Aorta (tissue), 5 donors: ENCODE results near the gene RCAN1. TPM values are rescaled to one million over a fixed set of nuclear protein-coding genes. Genes with fewer than 3 reads are reported as not detected.
A peak's percentile ranks its signal among the peaks of the same experiment; 100 is the strongest.

Experiments used
- ATAC-seq: fragments of 200-7000 bp; cut with Tn5 transposase; one replicate; pipeline ENCODE4 v1.9.1; 2022; ENCODE audit warnings: moderate library complexity; ENCODE audit not compliant: low FRiP score
- DNase-seq, 2 donors: peaks; one replicate each; pipeline ENCODE4 v3.0.0-alpha.2; 2020
- H3K27ac ChIP-seq, 2 donors: one replicate each; pipeline ENCODE4 v1.5.1; 2013; ENCODE audit warnings: low read length in 2 of 2, mild to moderate bottlenecking in 2 of 2, moderate library complexity in 2 of 2, control low read depth in 1 of 2, inconsistent platforms in 1 of 2, low read depth in 1 of 2
- H3K27me3 ChIP-seq, 2 donors: one replicate each; pipeline ENCODE4 v1.6.1; 2013; ENCODE audit warnings: control low read depth in 1 of 2, low read length in 1 of 2, mild to moderate bottlenecking in 1 of 2, moderate library complexity in 1 of 2; ENCODE audit not compliant: insufficient read depth in 2 of 2, control insufficient read depth in 1 of 2
- H3K36me3 ChIP-seq, 2 donors: one replicate each; pipeline ENCODE4 v1.6.1; 2013; ENCODE audit warnings: control low read depth in 1 of 2, low read length in 1 of 2, mild to moderate bottlenecking in 1 of 2; ENCODE audit not compliant: insufficient read depth in 2 of 2, control insufficient read depth in 1 of 2
- H3K4me1 ChIP-seq, 2 donors: one replicate each; pipeline ENCODE4 v1.6.1; 2013; ENCODE audit warnings: low read length in 2 of 2, control low read depth in 1 of 2, mild to moderate bottlenecking in 1 of 2, moderate library complexity in 1 of 2; ENCODE audit not compliant: insufficient read depth in 2 of 2, control insufficient read depth in 1 of 2
- H3K4me3 ChIP-seq, 2 donors: one replicate each; pipeline ENCODE4 v1.5.1; 2013; ENCODE audit warnings: low read length in 2 of 2, control low read depth in 1 of 2, mild to moderate bottlenecking in 1 of 2
- H3K9me3 ChIP-seq: one replicate; pipeline ENCODE4 v1.6.1; 2013; ENCODE audit warnings: mild to moderate bottlenecking, low read length; ENCODE audit not compliant: control insufficient read depth
- WGBS, 2 donors: extraction: QIAGEN DNeasy Blood & Tissue Kit; methylation state at CpG; one replicate each; pipeline ENCODE4 v1.1.7; 2013; 5-methylcytosine and 5-hydroxymethylcytosine counted together
- intact Hi-C, 2 donors: fragments of 100-400 bp; cut with DNase I; formaldehyde crosslinking; loops; one replicate each; pipeline versions ENCODE4 v1.14.2 to v1.15.0; 2022
- polyA plus RNA-seq, 2 donors: library from polyadenylated mRNA; stranded (reverse); fragments of 200-250 nt; gene quantifications; one replicate each; pipeline ENCODE4 v1.2.3, GENCODE V29; 2013
- total RNA-seq, 2 donors: library from RNA; stranded (reverse); fragmentation: NEBNext Ultra II Directional; extraction: Animal tissue kit (Norgen Biotek cat#: 25700); gene quantifications; one replicate each; pipeline ENCODE4 v1.2.1, GENCODE V29; 2021
- donor health status: healthy with polysubstance abuse.
- donor health status: Bipolar disorder and iron deficiency.
- donor health status: DM: no; HTN: no; CAD: no.
- donor health status: DM: no; HTN: no; CAD: no.
- donor health status: DM: yes; HTN: yes; CAD: no.

RCAN1 gene
- total and polyA plus RNA-seq, 4 donors = 24.4 to 99.9 (median 40.5) TPM

- intact Hi-C loops = no loop called here
- H3K27me3 ChIP-seq = no peaks in the 10 kb centered on the region
- no peak overlapping the region for H3K4me3 ChIP-seq
- no peak for DNase-seq
- no peak overlapping the region for H3K27ac ChIP-seq
- ATAC-seq = no peak
- 98 to 100% methylated on average over 2 of the region's 2 CpGs for WGBS, 2 donors
- H3K9me3 ChIP-seq = no peaks in the 10 kb centered on the region
- H3K36me3 ChIP-seq = no peaks in the 10 kb centered on the region
- no peaks in the 10 kb centered on the region for H3K4me1 ChIP-seq
These were observed 64.6 kb downstream of the RCAN1 start for GRCh38 chr21:34550182-34550799.

- intact Hi-C loops = loop anchor here in 1 of 2 donors (5.0 kb wide), 1 partner anchor 33 kb away; no protein-coding TSS in a partner anchor
- Histone ChIP-seq H3K4me1 (no peaks in the 10 kb centered on the region), H3K27me3 (no peaks in the 10 kb centered on the region), H3K9me3 (no peaks in the 10 kb centered on the region), H3K4me3 (no peak overlapping the region), H3K27ac (no peak overlapping the region), H3K36me3 (no peaks in the 10 kb centered on the region)
- ATAC-seq (no peak), DNase-seq (no peak)
- 88% methylated on average over 11 of the region's 11 CpGs for WGBS, 2 donors
These were observed 66.0 kb downstream of the RCAN1 start for GRCh38 chr21:34548781-34549376.

- Histone ChIP-seq H3K36me3 (no peaks in the 10 kb centered on the region), H3K4me3 (no peak overlapping the region), H3K27ac (no peak overlapping the region), H3K27me3 (no peaks in the 10 kb centered on the region), H3K9me3 (no peaks in the 10 kb centered on the region), H3K4me1 (no peaks in the 10 kb centered on the region)
- 94 to 96% methylated on average over 6 of the region's 6 CpGs for WGBS, 2 donors
- DNase-seq = no peak
- ATAC-seq = no peak
- intact Hi-C loops = loop anchor here in 1 of 2 donors (5.0 kb wide), 1 partner anchor 36 kb away; no protein-coding TSS in a partner anchor
These were observed 68.4 kb downstream of the RCAN1 start for GRCh38 chr21:34546542-34546941.

- Histone ChIP-seq H3K4me1 (no peaks in the 10 kb centered on the region), H3K27me3 (no peaks in the 10 kb centered on the region), H3K4me3 (no peak overlapping the region), H3K27ac (peak overlapping the region; percentile 8 to 96), H3K9me3 (no peaks in the 10 kb centered on the region), H3K36me3 (no peaks in the 10 kb centered on the region)
- peak; percentile 69 for ATAC-seq
- intact Hi-C loops = loop anchor here in 1 of 2 donors (5.0 kb wide), 1 partner anchor 37 kb away; no protein-coding TSS in a partner anchor
- 34 to 38% methylated on average over 10 of the region's 10 CpGs for WGBS, 2 donors
- no peak for DNase-seq
These were observed 69.6 kb downstream of the RCAN1 start for GRCh38 chr21:34545079-34545884.

- DNase-seq = peak in 1 of 2 donors; percentile 64
- 89% methylated on average over 7 of the region's 7 CpGs for WGBS, 2 donors
- peak overlapping the region in 1 of 2 donors; percentile 60 for H3K27ac ChIP-seq
These were observed 70.8 kb downstream of the RCAN1 start for GRCh38 chr21:34544032-34544496.

DNA sequence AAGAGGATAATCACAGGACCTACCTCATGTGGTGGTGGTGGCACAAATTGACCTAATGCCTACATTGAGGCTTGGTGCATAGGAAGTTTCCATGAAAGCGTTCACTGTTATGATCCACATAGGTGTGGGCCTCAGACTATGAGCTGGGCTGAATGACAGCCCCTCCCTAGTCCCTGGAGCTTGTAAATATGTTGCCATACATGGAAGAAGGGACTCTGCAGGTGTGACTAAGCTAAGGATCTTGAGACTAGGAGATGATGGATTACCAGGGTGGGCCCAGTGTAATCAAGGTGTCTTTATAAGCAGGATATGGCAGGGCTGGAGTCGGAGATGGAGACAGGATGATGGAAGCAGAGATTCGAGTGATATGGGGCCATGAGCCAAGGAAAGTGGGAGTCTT is 71.9 kb downstream of the RCAN1 start:
- intact Hi-C loops = no loop called here
- 94 to 97% methylated on average over 3 of the region's 3 CpGs for WGBS, 2 donors
- no peaks in the 10 kb centered on the region for H3K9me3 ChIP-seq
- no peak overlapping the region for H3K27ac ChIP-seq
- H3K36me3 ChIP-seq = no peaks in the 10 kb centered on the region
- H3K27me3 ChIP-seq = no peaks in the 10 kb centered on the region
- no peaks in the 10 kb centered on the region for H3K4me1 ChIP-seq
- DNase-seq = no peak
- ATAC-seq = no peak
- no peak overlapping the region for H3K4me3 ChIP-seq

More at GRCh38 chr21:34544032-34544496, 70.8 kb downstream of the RCAN1 start:
- Histone ChIP-seq H3K9me3 (no peaks in the 10 kb centered on the region), H3K4me3 (no peak overlapping the region), H3K4me1 (no peaks in the 10 kb centered on the region), H3K27me3 (no peaks in the 10 kb centered on the region), H3K36me3 (no peaks in the 10 kb centered on the region)
- intact Hi-C loops = no loop called here
- ATAC-seq = peak; percentile 50

DNA sequence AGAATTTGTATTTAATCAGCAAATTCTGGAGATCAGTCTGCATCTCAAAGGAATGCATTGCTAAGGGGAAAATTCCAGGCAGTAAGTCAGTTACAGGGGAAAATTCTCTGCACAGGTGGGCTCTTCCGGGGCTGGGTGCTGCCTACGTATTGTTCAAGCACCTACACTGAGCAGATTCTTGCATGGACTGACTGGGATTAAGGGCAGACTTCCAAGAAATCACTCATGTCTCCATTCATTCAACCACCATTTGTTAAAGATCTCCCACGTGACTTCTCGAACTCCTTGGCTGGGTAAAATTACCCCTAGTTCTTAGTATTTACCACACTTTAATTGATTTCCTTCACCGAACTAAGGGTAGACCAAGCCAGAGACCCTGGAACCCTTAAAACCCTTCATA is 74.7 kb downstream of the RCAN1 start:
- intact Hi-C loops = no loop called here
- WGBS, 2 donors = 85 to 90% methylated on average over 5 of the region's 5 CpGs
- no peaks in the 10 kb centered on the region for H3K36me3 ChIP-seq
- DNase-seq (no peak), ATAC-seq (no peak)
- H3K9me3 ChIP-seq = no peaks in the 10 kb centered on the region
- no peak overlapping the region for H3K4me3 ChIP-seq
- H3K27ac ChIP-seq = no peak overlapping the region
- H3K4me1 ChIP-seq = no peaks in the 10 kb centered on the region
- H3K27me3 ChIP-seq = no peaks in the 10 kb centered on the region

DNA sequence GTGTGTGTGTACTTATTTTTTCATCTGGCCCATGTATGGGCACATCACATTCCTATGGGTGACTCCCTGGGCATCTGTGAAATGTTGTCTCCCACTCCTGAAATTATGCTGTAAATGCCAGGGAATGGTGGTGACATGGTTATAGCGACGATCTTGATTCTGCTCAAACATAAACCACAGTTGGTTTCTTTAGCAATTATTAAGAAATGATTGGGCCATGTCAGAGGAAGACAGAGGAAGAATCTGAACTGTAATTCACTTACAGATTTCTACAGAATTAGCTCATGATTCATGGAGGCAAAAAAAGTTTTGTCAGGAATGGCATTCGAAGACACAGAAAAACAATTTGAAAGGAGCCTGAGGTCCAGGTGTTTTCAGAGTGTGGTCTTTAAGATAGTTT is 77.1 kb downstream of the RCAN1 start:
- no peak overlapping the region for H3K4me3 ChIP-seq
- H3K9me3 ChIP-seq = no peaks in the 10 kb centered on the region
- no peaks in the 10 kb centered on the region for H3K27me3 ChIP-seq
- no peak for DNase-seq
- WGBS, 2 donors = 66 to 72% methylated on average over 3 of the region's 3 CpGs
- no peak overlapping the region for H3K27ac ChIP-seq
- H3K36me3 ChIP-seq = no peaks in the 10 kb centered on the region
- no peaks in the 10 kb centered on the region for H3K4me1 ChIP-seq
- ATAC-seq = no peak
- intact Hi-C loops = no loop called here
